ENCODE data around the gene SLC25A34.

DNA sequence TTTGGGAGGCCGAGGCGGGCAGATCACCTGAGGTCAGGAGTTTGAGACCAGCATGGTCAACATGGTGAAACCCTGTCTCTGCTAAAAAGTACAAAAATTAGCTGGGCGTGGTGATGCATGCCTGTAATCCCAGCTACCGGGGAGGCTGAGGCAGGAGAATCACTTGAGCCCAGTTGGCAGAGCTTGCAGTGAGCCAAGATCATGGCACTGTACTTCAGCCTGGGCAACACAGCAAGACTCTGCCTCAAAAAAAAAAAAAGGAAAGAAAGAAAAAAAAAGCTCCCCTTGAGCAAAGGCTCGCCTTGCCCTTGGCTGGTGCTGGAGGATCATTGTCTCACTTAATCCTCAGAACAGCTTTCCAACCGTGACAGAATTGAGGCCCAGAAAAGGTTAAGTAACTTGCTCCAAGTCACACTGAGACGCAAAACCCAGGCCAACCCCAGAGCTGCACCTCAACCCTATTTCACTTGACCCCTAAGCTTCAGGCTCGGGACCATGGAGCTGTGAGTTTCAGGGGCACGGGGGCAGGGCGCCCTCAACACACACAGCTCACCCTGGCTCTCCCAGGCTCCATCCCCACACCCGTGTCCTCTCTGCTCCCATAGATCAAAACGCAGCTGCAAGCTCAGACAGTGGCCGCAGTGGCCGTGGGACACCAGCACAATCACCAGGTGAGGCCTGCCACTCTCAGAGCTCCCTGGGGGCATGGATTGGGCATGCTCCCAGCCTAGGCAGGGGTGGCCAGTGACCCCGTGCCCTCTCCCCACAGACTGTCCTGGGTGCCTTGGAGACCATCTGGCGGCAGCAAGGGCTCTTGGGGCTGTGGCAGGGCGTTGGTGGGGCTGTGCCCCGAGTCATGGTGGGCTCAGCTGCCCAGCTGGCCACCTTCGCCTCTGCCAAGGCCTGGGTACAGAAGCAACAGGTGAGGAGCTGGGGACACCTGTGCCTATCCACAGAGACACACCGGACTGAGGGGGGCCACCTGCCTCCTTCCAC is 1.6 kb downstream of the SLC25A34 start:
- TF ChIP-seq, protein P1, sequence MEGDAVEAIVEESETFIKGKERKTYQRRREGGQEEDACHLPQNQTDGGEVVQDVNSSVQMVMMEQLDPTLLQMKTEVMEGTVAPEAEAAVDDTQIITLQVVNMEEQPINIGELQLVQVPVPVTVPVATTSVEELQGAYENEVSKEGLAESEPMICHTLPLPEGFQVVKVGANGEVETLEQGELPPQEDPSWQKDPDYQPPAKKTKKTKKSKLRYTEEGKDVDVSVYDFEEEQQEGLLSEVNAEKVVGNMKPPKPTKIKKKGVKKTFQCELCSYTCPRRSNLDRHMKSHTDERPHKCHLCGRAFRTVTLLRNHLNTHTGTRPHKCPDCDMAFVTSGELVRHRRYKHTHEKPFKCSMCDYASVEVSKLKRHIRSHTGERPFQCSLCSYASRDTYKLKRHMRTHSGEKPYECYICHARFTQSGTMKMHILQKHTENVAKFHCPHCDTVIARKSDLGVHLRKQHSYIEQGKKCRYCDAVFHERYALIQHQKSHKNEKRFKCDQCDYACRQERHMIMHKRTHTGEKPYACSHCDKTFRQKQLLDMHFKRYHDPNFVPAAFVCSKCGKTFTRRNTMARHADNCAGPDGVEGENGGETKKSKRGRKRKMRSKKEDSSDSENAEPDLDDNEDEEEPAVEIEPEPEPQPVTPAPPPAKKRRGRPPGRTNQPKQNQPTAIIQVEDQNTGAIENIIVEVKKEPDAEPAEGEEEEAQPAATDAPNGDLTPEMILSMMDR (conservative IDR thresholded peaks at IDR 0.05; ENCODE audit: low read length) = no peak
- TF ChIP-seq EZH2phosphoT487 (IDR thresholded peaks at IDR 0.05; ENCODE audit: borderline replicate concordance) = no peak
